A673 (cell line): ENCODE measurements around the gene HLA-A. TPM values are rescaled to one million over a fixed set of nuclear protein-coding genes. Genes with fewer than 3 reads are reported as not detected.

ENCODE experiments used
- BruUV-seq: library from RNA; stranded (reverse); fragments of 400-500 nt; replicated peaks from 2 replicates; lab custom pipeline; 2021; lab: Mats Ljungman, UMichigan
- CTCF ChIA-PET: fragments of 300-600 bp; sonication (Branson Sonifier 250); formaldehyde crosslinking; loops from one replicate; lab custom pipeline; 2022; ENCODE audit warnings: antibody characterized with exemption; lab: Charles Lee
- POLR2A ChIA-PET: fragments of 300-600 bp; sonication (Branson Sonifier 250); formaldehyde crosslinking; loops from one replicate; lab custom pipeline; 2022; ENCODE audit warnings: antibody characterized with exemption; ENCODE audit not compliant: low non-redundant PET; lab: Charles Lee
- DNase-seq: peaks from one replicate; pipeline ENCODE4 v3.0.0-alpha.2; 2015; ENCODE audit warnings: low spot score
- H3K27ac ChIP-seq: fragments of 200-600 bp; sonication (generic); 2 replicates; pipeline ENCODE4 v1.5.1; 2016; ENCODE audit warnings: mixed run types, low read depth, mild to moderate bottlenecking, mixed read lengths, antibody characterized with exemption, low read length; ENCODE audit not compliant: poor library complexity, severe bottlenecking
- H3K27me3 ChIP-seq: fragments of 200-600 bp; sonication (generic); replicated peaks from 2 replicates; pipeline ENCODE4 v1.6.1; 2017; ENCODE audit warnings: mixed run types, low read depth, mild to moderate bottlenecking, mixed read lengths, antibody characterized with exemption, low read length; ENCODE audit not compliant: insufficient read depth, poor library complexity
- H3K36me3 ChIP-seq: fragments of 200-600 bp; sonication (generic); 2 replicates; pipeline ENCODE4 v1.6.1; 2016; ENCODE audit warnings: mixed run types, mild to moderate bottlenecking, mixed read lengths, antibody characterized with exemption, low read length; ENCODE audit not compliant: insufficient read depth, poor library complexity, severe bottlenecking
- H3K4me1 ChIP-seq: fragments of 200-600 bp; sonication (generic); 2 replicates; pipeline ENCODE4 v1.6.1; 2017; ENCODE audit warnings: mixed run types, mild to moderate bottlenecking, mixed read lengths, antibody characterized with exemption, low read length; ENCODE audit not compliant: insufficient read depth, poor library complexity, severe bottlenecking
- H3K4me3 ChIP-seq: fragments of 200-600 bp; sonication (generic); 2 replicates; pipeline ENCODE4 v1.5.1; 2016; ENCODE audit warnings: low read depth, mixed run types, mild to moderate bottlenecking, mixed read lengths, low read length; ENCODE audit not compliant: poor library complexity, severe bottlenecking
- H3K9me3 ChIP-seq: fragments of 200-600 bp; sonication (generic); 2 replicates; pipeline ENCODE4 v1.6.1; 2016; ENCODE audit warnings: mixed run types, low read depth, mild to moderate bottlenecking, mixed read lengths, antibody characterized with exemption, low read length; ENCODE audit not compliant: poor library complexity, severe bottlenecking
- EZH2 ChIP-seq: fragments of 200-600 bp; sonication (generic); IDR thresholded peaks from 2 replicates; pipeline ENCODE4 v1.6.1; 2017; ENCODE audit warnings: borderline replicate concordance, low read depth, mild to moderate bottlenecking, mixed read lengths, antibody characterized with exemption, low read length; ENCODE audit not compliant: poor library complexity, severe bottlenecking
- intact Hi-C: fragments of 100-400 bp; cut with micrococcal nuclease; formaldehyde crosslinking; loops from one replicate; pipeline ENCODE4 v1.10.0; 2022; ENCODE audit not compliant: unreplicated experiment
- total RNA-seq: library from RNA; stranded (reverse); gene quantifications from 2 replicates; pipeline ENCODE4 v1.2.3, GENCODE V29; 2021
- TF ChIP-seq, protein P1 (sequence below): fragments of 300-800, 200-600 bp; sonication (generic); conservative IDR thresholded peaks from 2 replicates; pipeline ENCODE4 v1.5.1; 2017; ENCODE audit warnings: low read depth, mild to moderate bottlenecking, antibody characterized with exemption, low read length, moderate library complexity, mixed read lengths

HLA-A gene
- total RNA-seq, 1 experiment from 2014 or later = 190 TPM

DNA sequence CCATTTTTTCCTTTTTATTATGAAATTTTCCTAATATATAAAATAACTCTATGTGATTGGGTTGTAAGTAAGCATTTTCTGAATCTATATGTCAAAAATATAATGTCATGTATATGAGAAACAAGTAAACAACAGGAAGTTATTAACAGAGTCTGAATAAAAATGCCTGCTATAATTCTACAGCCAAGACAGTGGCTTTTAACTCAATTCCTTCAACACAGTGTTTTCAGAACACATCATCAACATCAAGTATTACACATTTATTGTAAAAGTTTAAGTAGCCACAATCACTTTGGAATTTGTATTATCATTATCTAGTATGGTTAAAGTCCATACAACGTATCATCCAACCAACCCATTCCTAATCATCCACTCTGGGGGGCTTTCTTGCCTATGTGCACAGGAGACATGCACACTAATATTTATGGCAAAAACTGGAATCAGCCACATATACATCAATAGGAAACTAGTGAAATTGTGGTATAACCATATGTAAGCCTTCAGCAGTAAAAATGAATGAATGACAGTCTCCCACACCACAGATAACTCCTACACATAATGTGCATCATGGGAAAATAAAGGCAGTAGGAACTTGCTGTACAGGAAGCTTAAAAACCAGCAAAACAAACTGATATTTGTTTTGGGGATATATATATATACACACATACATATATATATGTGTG lies 6.9 kb upstream of the HLA-A start:
- no peaks in the 10 kb centered on the region for H3K9me3 ChIP-seq
- H3K4me3 ChIP-seq = no peak overlapping the region
- no peaks in the 10 kb centered on the region for H3K36me3 ChIP-seq
- no peaks in the 10 kb centered on the region for H3K27me3 ChIP-seq
- DNase-seq = no peak
- TF ChIP-seq, protein P1, sequence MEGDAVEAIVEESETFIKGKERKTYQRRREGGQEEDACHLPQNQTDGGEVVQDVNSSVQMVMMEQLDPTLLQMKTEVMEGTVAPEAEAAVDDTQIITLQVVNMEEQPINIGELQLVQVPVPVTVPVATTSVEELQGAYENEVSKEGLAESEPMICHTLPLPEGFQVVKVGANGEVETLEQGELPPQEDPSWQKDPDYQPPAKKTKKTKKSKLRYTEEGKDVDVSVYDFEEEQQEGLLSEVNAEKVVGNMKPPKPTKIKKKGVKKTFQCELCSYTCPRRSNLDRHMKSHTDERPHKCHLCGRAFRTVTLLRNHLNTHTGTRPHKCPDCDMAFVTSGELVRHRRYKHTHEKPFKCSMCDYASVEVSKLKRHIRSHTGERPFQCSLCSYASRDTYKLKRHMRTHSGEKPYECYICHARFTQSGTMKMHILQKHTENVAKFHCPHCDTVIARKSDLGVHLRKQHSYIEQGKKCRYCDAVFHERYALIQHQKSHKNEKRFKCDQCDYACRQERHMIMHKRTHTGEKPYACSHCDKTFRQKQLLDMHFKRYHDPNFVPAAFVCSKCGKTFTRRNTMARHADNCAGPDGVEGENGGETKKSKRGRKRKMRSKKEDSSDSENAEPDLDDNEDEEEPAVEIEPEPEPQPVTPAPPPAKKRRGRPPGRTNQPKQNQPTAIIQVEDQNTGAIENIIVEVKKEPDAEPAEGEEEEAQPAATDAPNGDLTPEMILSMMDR = no peak
- TF ChIP-seq EZH2 = no peak
- CTCF ChIA-PET = no interaction called here
- no peaks in the 10 kb centered on the region for H3K4me1 ChIP-seq
- no peak overlapping the region for H3K27ac ChIP-seq
- intact Hi-C loops = no loop called here
- POLR2A ChIA-PET = no interaction called here
- BruUV-seq = no TSS peak

DNA sequence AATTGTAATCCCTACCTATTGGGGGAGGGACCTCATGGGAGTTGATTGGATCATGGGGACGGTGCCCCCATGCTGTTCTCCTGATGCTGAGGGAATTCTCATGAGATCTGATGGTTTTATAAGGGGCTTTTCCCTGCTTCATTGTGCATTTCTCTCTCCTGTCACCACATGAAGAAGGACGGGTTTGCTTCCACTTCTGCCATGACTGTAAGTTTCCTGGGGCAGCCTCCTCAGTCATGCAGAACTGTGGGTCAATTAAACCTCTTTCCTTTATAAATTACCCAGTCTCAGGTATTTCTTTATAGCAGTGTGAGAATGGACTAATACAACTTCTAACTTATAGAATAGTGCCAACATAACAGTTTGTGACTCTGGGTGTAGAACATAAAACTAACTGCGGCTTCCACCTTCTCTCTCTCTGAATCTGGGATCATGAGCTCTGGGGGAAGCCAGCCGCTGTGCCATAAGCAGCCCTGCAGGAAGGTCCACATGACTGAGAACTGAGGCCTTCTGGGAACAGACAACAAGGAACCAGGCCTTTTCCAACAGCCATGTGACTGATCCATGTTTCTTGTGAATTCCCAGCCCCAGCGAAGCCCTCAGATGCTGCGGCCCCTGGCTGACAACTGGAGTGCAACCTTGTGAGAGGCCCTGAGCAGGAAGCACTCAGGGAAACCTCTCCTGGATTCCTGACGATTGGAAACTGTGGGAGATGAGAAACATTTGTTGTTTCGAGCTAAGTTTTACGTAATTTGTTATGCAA lies 3.4 kb upstream of the HLA-A start:
- no TSS peak for BruUV-seq
- Histone ChIP-seq H3K4me1 (no peaks in the 10 kb centered on the region), H3K27ac (no peak overlapping the region), H3K9me3 (no peaks in the 10 kb centered on the region), H3K4me3 (no peak overlapping the region), H3K36me3 (no peaks in the 10 kb centered on the region), H3K27me3 (no peaks in the 10 kb centered on the region)
- CTCF ChIA-PET = no interaction called here
- TF ChIP-seq, protein P1 = no peak
- TF ChIP-seq EZH2 = no peak
- POLR2A ChIA-PET = no interaction called here
- no peak for DNase-seq
- intact Hi-C loops = no loop called here

DNA sequence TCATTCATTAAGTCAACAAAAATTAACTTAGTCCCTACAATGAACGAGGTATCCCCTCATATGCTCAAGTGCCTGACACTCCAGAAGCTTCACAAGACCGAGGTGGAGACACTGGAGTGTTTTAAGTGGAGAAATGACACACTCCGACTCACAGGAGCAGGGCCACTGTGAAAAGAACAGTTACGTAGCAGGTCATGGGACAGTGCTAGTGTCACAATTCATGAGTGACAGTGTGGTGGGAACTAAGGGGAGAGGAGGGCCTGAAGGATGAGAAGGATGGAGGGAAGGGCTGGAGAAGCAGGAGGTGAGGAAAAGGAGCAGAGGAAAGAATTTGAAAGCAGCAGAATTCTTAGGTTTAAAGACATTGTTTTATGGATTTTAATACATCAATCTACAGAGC lies 1.3 kb upstream of the HLA-A start:
- peaks cover 8% of the 10 kb centered on the region for H3K36me3 ChIP-seq
- H3K4me1 ChIP-seq = peaks cover 3% of the 10 kb centered on the region
- H3K9me3 ChIP-seq = no peaks in the 10 kb centered on the region
- no peak for DNase-seq
- H3K27me3 ChIP-seq = no peaks in the 10 kb centered on the region
- H3K4me3 ChIP-seq = no peak overlapping the region
- BruUV-seq = no TSS peak
- CTCF ChIA-PET = no interaction called here
- intact Hi-C loops = no loop called here
- H3K27ac ChIP-seq = no peak overlapping the region
- POLR2A ChIA-PET = interaction anchor here (0.8 kb wide), 1 partner anchor 150 kb away, joined by 5 read pairs; no protein-coding TSS in a partner anchor
- TF ChIP-seq, protein P1 = no peak
- TF ChIP-seq EZH2 = no peak
